ENCODE results near the gene KLHL42.
A peak's percentile ranks its signal among the peaks of the same experiment; 100 is the strongest.

KLHL42 gene

GRCh38 chr12:27828196-27828595 is 48.2 kb downstream of the KLHL42 start:
- Histone ChIP-seq H3K36me3 (replicated peaks in 1 of 2; ENCODE audit: control insufficient read depth in 2 of 2, insufficient read depth in 2 of 2, low read length in 2 of 2) (no peaks in the 10 kb centered on the region), H2AK5ac (ENCODE audit: low read depth, low read length) (no peak overlapping the region), H3K9me3 (replicated peaks in 1 of 2; ENCODE audit: control insufficient read depth in 2 of 2, insufficient read depth in 1 of 2, low read depth in 1 of 2, low read length in 2 of 2) (no peaks in the 10 kb centered on the region), H3K23ac (ENCODE audit: low read depth, low read length, poor library complexity) (no peak overlapping the region), H3K4me1 (ENCODE audit: control insufficient read depth in 2 of 2, insufficient read depth in 1 of 2, low read depth in 1 of 2, low read length in 2 of 2) (peaks cover 0 to 13% of the 10 kb centered on the region in 2 donors), H3K27ac (replicated peaks; ENCODE audit: low read length) (no peak overlapping the region), H3K4me3 (ENCODE audit: low read length in 2 of 2) (no peak overlapping the region), H2BK5ac (ENCODE audit: low read length) (no peak overlapping the region), H3K4me2 (ENCODE audit: insufficient read depth, low read length, poor library complexity, severe bottlenecking) (no peak overlapping the region), H2AFZ (ENCODE audit: low read length) (no peak overlapping the region), H3K18ac (ENCODE audit: low read length) (no peak overlapping the region), H3K14ac (ENCODE audit: low read length) (no peak overlapping the region), H4K91ac (ENCODE audit: low read depth, low read length, poor library complexity) (no peak overlapping the region), H3K27me3 (ENCODE audit: control insufficient read depth in 3 of 3, insufficient read depth in 3 of 3, low read depth in 1 of 3, low read length in 3 of 3) (no peaks in the 10 kb centered on the region), H3K79me1 (ENCODE audit: low read depth, low read length) (no peaks in the 10 kb centered on the region), H2BK15ac (ENCODE audit: low read length) (no peak overlapping the region), H2BK120ac (ENCODE audit: low read depth, low read length) (no peak overlapping the region), H4K8ac (ENCODE audit: low read depth, low read length) (no peak overlapping the region), H3K9ac (ENCODE audit: low read depth, low read length, poor library complexity) (no peak overlapping the region), H2BK12ac (ENCODE audit: low read length) (no peak overlapping the region), H3K4ac (ENCODE audit: low read length) (no peak overlapping the region)
- WGBS, 2 donors (ENCODE audit: extremely low coverage in 2 of 2, insufficient read length in 2 of 2, insufficient replicate concordance in 1 of 2): no CpG with 5 or more reads among the region's 3 CpGs
- no peak for DNase-seq (ENCODE audit: low spot score)

DNA sequence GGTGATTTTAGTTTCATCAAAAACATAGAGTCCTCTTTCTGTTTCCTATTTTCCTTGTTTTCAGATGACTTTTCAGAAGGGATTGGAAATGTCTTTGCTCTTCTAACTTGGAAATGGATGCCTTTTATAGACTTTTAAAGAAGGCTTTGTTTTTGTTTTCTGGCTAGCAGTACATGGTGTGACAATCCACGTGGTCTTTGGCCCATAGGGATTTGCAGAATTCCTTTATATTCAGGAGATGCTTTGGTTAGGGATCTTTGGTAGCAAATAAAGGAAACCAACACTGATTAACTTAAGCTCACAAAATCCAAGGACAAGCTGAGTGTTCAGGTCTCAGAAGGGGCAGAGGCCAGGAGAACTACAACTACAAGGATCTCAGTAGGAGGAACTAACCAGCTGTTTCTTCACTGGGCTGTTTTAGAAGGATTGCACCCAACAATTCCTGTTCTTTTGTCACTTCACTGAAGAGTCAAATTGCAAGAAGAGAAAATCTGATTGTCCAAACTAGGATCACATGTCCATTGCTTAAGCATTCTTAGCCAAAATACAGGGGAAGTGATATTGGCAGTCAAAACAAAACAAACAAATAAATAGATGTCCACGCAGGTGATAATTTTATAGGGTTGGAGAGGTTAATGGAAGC is 58.6 kb downstream of the KLHL42 start:
- Histone ChIP-seq H2BK120ac (ENCODE audit: low read depth, low read length) (no peak overlapping the region), H2AK5ac (ENCODE audit: low read depth, low read length) (no peak overlapping the region), H2BK12ac (ENCODE audit: low read length) (no peak overlapping the region), H2AFZ (ENCODE audit: low read length) (peak overlapping the region; percentile 48), H4K91ac (ENCODE audit: low read depth, low read length, poor library complexity) (no peak overlapping the region), H3K4me3 (ENCODE audit: low read length in 2 of 2) (no peak overlapping the region), H3K4ac (ENCODE audit: low read length) (no peak overlapping the region), H3K9ac (ENCODE audit: low read depth, low read length, poor library complexity) (no peak overlapping the region), H3K27ac (replicated peaks; ENCODE audit: low read length) (no peak overlapping the region), H2BK5ac (ENCODE audit: low read length) (no peak overlapping the region), H2BK15ac (ENCODE audit: low read length) (no peak overlapping the region), H3K4me1 (ENCODE audit: control insufficient read depth in 2 of 2, insufficient read depth in 1 of 2, low read depth in 1 of 2, low read length in 2 of 2) (peaks cover 0 to 2% of the 10 kb centered on the region in 2 donors), H3K18ac (ENCODE audit: low read length) (no peak overlapping the region), H3K36me3 (replicated peaks in 1 of 2; ENCODE audit: control insufficient read depth in 2 of 2, insufficient read depth in 2 of 2, low read length in 2 of 2) (no peaks in the 10 kb centered on the region), H3K4me2 (ENCODE audit: insufficient read depth, low read length, poor library complexity, severe bottlenecking) (no peak overlapping the region), H3K14ac (ENCODE audit: low read length) (no peak overlapping the region), H3K79me1 (ENCODE audit: low read depth, low read length) (no peaks in the 10 kb centered on the region), H4K8ac (ENCODE audit: low read depth, low read length) (no peak overlapping the region), H3K23ac (ENCODE audit: low read depth, low read length, poor library complexity) (no peak overlapping the region), H3K27me3 (ENCODE audit: control insufficient read depth in 3 of 3, insufficient read depth in 3 of 3, low read depth in 1 of 3, low read length in 3 of 3) (no peaks in the 10 kb centered on the region), H3K9me3 (replicated peaks in 1 of 2; ENCODE audit: control insufficient read depth in 2 of 2, insufficient read depth in 1 of 2, low read depth in 1 of 2, low read length in 2 of 2) (peaks cover 0 to 1% of the 10 kb centered on the region in 2 donors)
- WGBS, 2 donors (ENCODE audit: extremely low coverage in 2 of 2, insufficient read length in 2 of 2, insufficient replicate concordance in 1 of 2): no CpG with 5 or more reads among the region's 2 CpGs
- DNase-seq (ENCODE audit: low spot score): no peak

DNA sequence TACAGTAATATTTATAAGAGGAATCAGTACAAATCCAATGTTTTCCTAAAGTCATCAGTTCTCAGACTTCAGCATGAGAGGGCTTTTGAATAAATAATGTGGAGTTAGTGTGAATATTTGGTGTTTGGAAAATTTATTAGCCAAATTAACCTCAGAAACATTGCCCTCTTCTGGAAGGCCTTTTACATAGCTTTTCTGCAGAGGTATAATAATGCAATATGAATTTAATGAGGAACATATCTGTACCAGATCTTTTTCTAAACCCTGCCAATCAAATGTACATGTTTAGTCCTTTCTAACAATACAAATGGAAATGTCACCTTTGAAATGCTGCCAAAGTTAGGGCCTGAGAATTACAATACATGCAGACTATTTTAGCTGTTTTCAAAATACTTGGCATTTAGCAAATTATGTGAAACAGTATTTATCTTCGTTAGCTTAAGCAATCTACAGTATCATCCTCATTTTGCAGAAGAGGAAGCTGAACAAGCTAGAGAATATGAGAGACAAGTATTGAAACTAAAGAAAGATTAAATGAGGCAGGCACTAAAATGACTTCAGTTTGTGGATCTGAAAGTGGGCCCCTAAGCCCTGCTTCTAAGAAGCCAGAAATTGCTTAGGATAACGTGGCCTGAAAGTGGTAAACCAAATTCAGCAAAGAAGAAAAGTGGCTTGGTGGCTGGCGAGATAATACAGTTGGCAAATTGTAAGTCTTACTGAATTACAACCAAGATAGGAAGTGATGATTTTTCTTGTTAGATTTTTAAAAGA is 60.4 kb downstream of the KLHL42 start:
- no peak overlapping the region for H3K27ac ChIP-seq (replicated peaks; ENCODE audit: low read length)
- H2BK5ac ChIP-seq (ENCODE audit: low read length): no peak overlapping the region
- H3K4me3 ChIP-seq (ENCODE audit: low read length in 2 of 2): no peak overlapping the region
- no peak overlapping the region for H3K14ac ChIP-seq (ENCODE audit: low read length)
- H3K27me3 ChIP-seq (ENCODE audit: control insufficient read depth in 3 of 3, insufficient read depth in 3 of 3, low read depth in 1 of 3, low read length in 3 of 3): no peaks in the 10 kb centered on the region
- H2AFZ ChIP-seq (ENCODE audit: low read length): no peak overlapping the region
- H3K4me1 ChIP-seq (ENCODE audit: control insufficient read depth in 2 of 2, insufficient read depth in 1 of 2, low read depth in 1 of 2, low read length in 2 of 2): peaks cover 0 to 4% of the 10 kb centered on the region in 2 donors
- H3K36me3 ChIP-seq (replicated peaks in 1 of 2; ENCODE audit: control insufficient read depth in 2 of 2, insufficient read depth in 2 of 2, low read length in 2 of 2): no peaks in the 10 kb centered on the region
- no peak overlapping the region for H2BK12ac ChIP-seq (ENCODE audit: low read length)
- WGBS, 2 donors (ENCODE audit: extremely low coverage in 2 of 2, insufficient read length in 2 of 2, insufficient replicate concordance in 1 of 2): no CpG with 5 or more reads among the region's 3 CpGs
- H4K8ac ChIP-seq (ENCODE audit: low read depth, low read length): no peak overlapping the region
- no peak for DNase-seq (ENCODE audit: low spot score)
- no peak overlapping the region for H4K91ac ChIP-seq (ENCODE audit: low read depth, low read length, poor library complexity)
- no peak overlapping the region for H3K4ac ChIP-seq (ENCODE audit: low read length)
- no peak overlapping the region for H2AK5ac ChIP-seq (ENCODE audit: low read depth, low read length)
- peaks cover 0 to 2% of the 10 kb centered on the region in 2 donors for H3K9me3 ChIP-seq (replicated peaks in 1 of 2; ENCODE audit: control insufficient read depth in 2 of 2, insufficient read depth in 1 of 2, low read depth in 1 of 2, low read length in 2 of 2)
- H3K79me1 ChIP-seq (ENCODE audit: low read depth, low read length): no peaks in the 10 kb centered on the region
- H3K23ac ChIP-seq (ENCODE audit: low read depth, low read length, poor library complexity): no peak overlapping the region
- H3K18ac ChIP-seq (ENCODE audit: low read length): no peak overlapping the region
- H3K4me2 ChIP-seq (ENCODE audit: insufficient read depth, low read length, poor library complexity, severe bottlenecking): no peak overlapping the region
- H3K9ac ChIP-seq (ENCODE audit: low read depth, low read length, poor library complexity): no peak overlapping the region
- no peak overlapping the region for H2BK15ac ChIP-seq (ENCODE audit: low read length)
- no peak overlapping the region for H2BK120ac ChIP-seq (ENCODE audit: low read depth, low read length)

DNA sequence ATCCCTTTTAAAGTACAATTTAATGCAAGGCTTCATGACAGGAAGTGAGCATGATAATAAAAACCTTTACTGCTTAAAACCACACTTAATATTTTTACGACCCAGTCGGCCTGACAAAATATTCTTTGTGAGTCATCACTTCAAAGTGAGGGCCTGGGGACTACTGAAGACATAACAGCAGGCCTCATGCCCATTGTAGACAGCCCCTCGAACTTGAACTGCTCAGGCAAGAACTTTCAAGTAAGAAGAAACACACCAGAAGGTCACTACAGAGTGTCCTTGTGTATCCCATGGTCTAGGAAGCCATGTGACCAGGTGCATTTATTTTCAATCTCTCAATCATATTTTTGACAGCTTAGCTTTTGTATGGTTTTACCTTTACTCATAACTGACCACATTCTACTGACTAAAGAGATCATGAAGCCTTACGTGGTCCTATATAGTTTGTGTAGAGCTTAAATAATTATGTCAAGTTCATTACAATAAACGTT is 61.4 kb downstream of the KLHL42 start:
- Histone ChIP-seq H3K4me2 (ENCODE audit: insufficient read depth, low read length, poor library complexity, severe bottlenecking) (no peak overlapping the region), H3K79me1 (ENCODE audit: low read depth, low read length) (no peaks in the 10 kb centered on the region), H3K27me3 (ENCODE audit: control insufficient read depth in 3 of 3, insufficient read depth in 3 of 3, low read depth in 1 of 3, low read length in 3 of 3) (no peaks in the 10 kb centered on the region), H3K27ac (replicated peaks; ENCODE audit: low read length) (no peak overlapping the region), H4K8ac (ENCODE audit: low read depth, low read length) (no peak overlapping the region), H2BK15ac (ENCODE audit: low read length) (no peak overlapping the region), H3K9ac (ENCODE audit: low read depth, low read length, poor library complexity) (no peak overlapping the region), H2AK5ac (ENCODE audit: low read depth, low read length) (no peak overlapping the region), H3K4ac (ENCODE audit: low read length) (no peak overlapping the region), H2BK12ac (ENCODE audit: low read length) (no peak overlapping the region), H3K4me3 (ENCODE audit: low read length in 2 of 2) (no peak overlapping the region), H3K4me1 (ENCODE audit: control insufficient read depth in 2 of 2, insufficient read depth in 1 of 2, low read depth in 1 of 2, low read length in 2 of 2) (peaks cover 0 to 4% of the 10 kb centered on the region in 2 donors), H3K18ac (ENCODE audit: low read length) (no peak overlapping the region), H3K9me3 (replicated peaks in 1 of 2; ENCODE audit: control insufficient read depth in 2 of 2, insufficient read depth in 1 of 2, low read depth in 1 of 2, low read length in 2 of 2) (peaks cover 0 to 2% of the 10 kb centered on the region in 2 donors), H2BK5ac (ENCODE audit: low read length) (no peak overlapping the region), H3K14ac (ENCODE audit: low read length) (no peak overlapping the region), H4K91ac (ENCODE audit: low read depth, low read length, poor library complexity) (no peak overlapping the region), H2AFZ (ENCODE audit: low read length) (no peak overlapping the region), H2BK120ac (ENCODE audit: low read depth, low read length) (no peak overlapping the region), H3K23ac (ENCODE audit: low read depth, low read length, poor library complexity) (no peak overlapping the region), H3K36me3 (replicated peaks in 1 of 2; ENCODE audit: control insufficient read depth in 2 of 2, insufficient read depth in 2 of 2, low read length in 2 of 2) (no peaks in the 10 kb centered on the region)
- no CpG with 5 or more reads among the region's 5 CpGs for WGBS, 2 donors (ENCODE audit: extremely low coverage in 2 of 2, insufficient read length in 2 of 2, insufficient replicate concordance in 1 of 2)
- DNase-seq (ENCODE audit: low spot score): no peak

All from neuronal stem cell (in vitro differentiated cells).